Psoas muscle (tissue), 8 donors: Measurements from ENCODE around the gene ST3GAL2. TPM values are rescaled to one million over a fixed set of nuclear protein-coding genes. Genes with fewer than 3 reads are reported as not detected.
A peak's percentile ranks its signal among the peaks of the same experiment; 100 is the strongest.

ENCODE experiments used
- ATAC-seq, 4 donors: fragments of 200-7000 bp; cut with Tn5 transposase; one replicate each; pipeline ENCODE4 v1.9.1; 2020; ENCODE audit warnings: moderate library complexity in 3 of 4, mild to moderate bottlenecking in 2 of 4
- DNase-seq, 2 donors: peaks; one replicate each; pipeline ENCODE4 v3.0.0-alpha.2; 2020
- H3K27ac ChIP-seq: fragments of 200-600 bp; one replicate; pipeline ENCODE4 v1.8.0; 2022
- H3K27me3 ChIP-seq, 3 donors: fragments of 200-600 bp in 1 of 3; one replicate each; pipeline versions ENCODE4 v1.6.1 to v1.8.0; 2013 to 2022; ENCODE audit warnings: low read length in 2 of 3, mild to moderate bottlenecking in 2 of 3, moderate library complexity in 1 of 3; ENCODE audit not compliant: insufficient read depth in 3 of 3
- H3K36me3 ChIP-seq, 2 donors: fragments of 200-600 bp in 1 of 2; one replicate each; pipeline versions ENCODE4 v1.6.1 to v1.8.0; 2013 to 2022; ENCODE audit warnings: low read depth in 1 of 2, mild to moderate bottlenecking in 1 of 2, moderate library complexity in 1 of 2; ENCODE audit not compliant: insufficient read depth in 1 of 2
- H3K4me1 ChIP-seq: fragments of 200-600 bp; one replicate; pipeline ENCODE4 v1.8.0; 2022
- H3K4me3 ChIP-seq: fragments of 200-600 bp; one replicate; pipeline ENCODE4 v1.8.0; 2022; ENCODE audit warnings: mild to moderate bottlenecking
- H3K9me3 ChIP-seq: fragments of 200-600 bp; one replicate; pipeline ENCODE4 v1.8.0; 2022
- CTCF ChIP-seq: fragments of 200-600 bp; IDR thresholded peaks from one replicate; pipeline ENCODE4 v1.8.0; 2022; ENCODE audit warnings: antibody characterized with exemption
- WGBS, 3 donors: extraction: QIAGEN DNeasy Blood & Tissue Kit; methylation state at CpG; one replicate each; pipeline versions ENCODE4 v1.1.6 to v1.1.7; 2013; 5-methylcytosine and 5-hydroxymethylcytosine counted together
- intact Hi-C, 2 donors: fragments of 100-400 bp; cut with DNase I; formaldehyde crosslinking; loops; one replicate each; pipeline versions ENCODE4 v1.11.0 to v1.14.2; 2022
- polyA plus RNA-seq, 3 donors: library from polyadenylated mRNA; stranded (reverse); fragments of 200-250 nt; gene quantifications; one replicate each; pipeline ENCODE4 v1.2.3, GENCODE V29; 2013
- total RNA-seq, 4 donors: library from RNA; stranded (reverse); fragmentation: NEBNext Ultra II Directional in 2 of 4; extraction: Animal tissue kit (Norgen Biotek cat#: 25700) in 2 of 4; gene quantifications; one replicate each; pipeline versions ENCODE4 v1.2.1 to v1.2.4, GENCODE V29; 2021 to 2023
- donor health status: healthy with polysubstance abuse.
- donor health status: DM: no; HTN: no; CAD: no; lungs with moderate emphysema.
- donor health status: Bipolar disorder and iron deficiency.
- donor health status: healthy.
- donor health status: DM: yes; HTN: yes; CAD: no.
- donor health status: DM: no; HTN: no; CAD: no.
- donor health status: DM: no; HTN: no; CAD: no.
- donor health status: DM: yes; HTN: yes; CAD: no.

The ST3GAL2 gene
- total and polyA plus RNA-seq, 7 donors: 7.0 to 33.0 (median 19.8) TPM

DNA sequence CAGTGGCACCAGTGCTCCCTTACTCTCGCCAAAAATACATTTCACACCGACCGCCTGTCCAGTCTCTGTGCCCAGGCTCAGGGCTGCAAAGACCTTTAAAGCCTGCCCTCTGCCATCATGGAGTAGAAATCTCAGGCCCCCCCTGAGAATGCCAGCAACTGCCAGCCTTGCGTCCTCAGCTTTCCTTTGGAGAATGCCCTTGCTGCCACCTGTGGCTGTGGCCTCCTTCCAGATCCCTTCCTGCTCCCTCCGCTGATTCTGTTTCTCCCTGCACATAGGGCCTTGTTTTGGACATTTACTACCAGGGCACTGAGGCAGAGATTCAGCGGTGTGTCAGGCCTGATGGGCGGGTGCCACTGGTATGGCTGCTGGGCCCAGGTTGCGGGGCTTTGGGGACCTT, 28.7 kb upstream of the ST3GAL2 start:
- TF ChIP-seq CTCF: no peak
- 41 to 65% (median 46%) methylated on average over 8 of the region's 8 CpGs for WGBS, 3 donors
- intact Hi-C loops: loop anchor here in 1 of 2 donors (5.0 kb wide), 1 partner anchor 35 kb away; no protein-coding TSS in a partner anchor

GRCh38 chr16:70467113-70467512, 28.2 kb upstream of the ST3GAL2 start:
- Histone ChIP-seq H3K4me3 (no peak overlapping the region), H3K27ac (peak overlapping the region; percentile 67), H3K36me3 (peaks cover 0 to 40% of the 10 kb centered on the region in 2 donors), H3K9me3 (no peaks in the 10 kb centered on the region), H3K27me3 (no peaks in the 10 kb centered on the region), H3K4me1 (peaks cover 13% of the 10 kb centered on the region)
- intact Hi-C loops: loop anchor here in 1 of 2 donors (5.0 kb wide), 1 partner anchor 35 kb away; no protein-coding TSS in a partner anchor
- DNase-seq (no peak), ATAC-seq (peak in 2 of 4 donors; percentile 13 to 18)
- 77 to 88% (median 78%) methylated on average over 11 of the region's 11 CpGs for WGBS, 3 donors
- no peak for TF ChIP-seq CTCF

More for the DNA sequence above, 28.7 kb upstream of the ST3GAL2 start:
- no peaks in the 10 kb centered on the region for H3K9me3 ChIP-seq
- H3K27ac ChIP-seq: peak overlapping the region; percentile 67
- ATAC-seq: peak; percentile 37 to 70 (median 56)
- H3K4me3 ChIP-seq: no peak overlapping the region
- H3K27me3 ChIP-seq: no peaks in the 10 kb centered on the region
- no peak for DNase-seq
- H3K4me1 ChIP-seq: peaks cover 13% of the 10 kb centered on the region
- H3K36me3 ChIP-seq: peaks cover 0 to 40% of the 10 kb centered on the region in 2 donors

- no peak for DNase-seq
- WGBS, 3 donors: 76 to 81% (median 81%) methylated on average over 7 of the region's 7 CpGs
- intact Hi-C loops: loop anchor here in 1 of 2 donors (5.0 kb wide), 1 partner anchor 34 kb away; no protein-coding TSS in a partner anchor
- peaks cover 13% of the 10 kb centered on the region for H3K4me1 ChIP-seq
- no peaks in the 10 kb centered on the region for H3K9me3 ChIP-seq
- TF ChIP-seq CTCF: no peak
- peak overlapping the region; percentile 67 for H3K27ac ChIP-seq
- H3K36me3 ChIP-seq: peaks cover 0 to 40% of the 10 kb centered on the region in 2 donors
- H3K27me3 ChIP-seq: no peaks in the 10 kb centered on the region
- no peak overlapping the region for H3K4me3 ChIP-seq
- no peak for ATAC-seq
Observed at GRCh38 chr16:70466805-70467076, 27.8 kb upstream of the ST3GAL2 start.

DNA sequence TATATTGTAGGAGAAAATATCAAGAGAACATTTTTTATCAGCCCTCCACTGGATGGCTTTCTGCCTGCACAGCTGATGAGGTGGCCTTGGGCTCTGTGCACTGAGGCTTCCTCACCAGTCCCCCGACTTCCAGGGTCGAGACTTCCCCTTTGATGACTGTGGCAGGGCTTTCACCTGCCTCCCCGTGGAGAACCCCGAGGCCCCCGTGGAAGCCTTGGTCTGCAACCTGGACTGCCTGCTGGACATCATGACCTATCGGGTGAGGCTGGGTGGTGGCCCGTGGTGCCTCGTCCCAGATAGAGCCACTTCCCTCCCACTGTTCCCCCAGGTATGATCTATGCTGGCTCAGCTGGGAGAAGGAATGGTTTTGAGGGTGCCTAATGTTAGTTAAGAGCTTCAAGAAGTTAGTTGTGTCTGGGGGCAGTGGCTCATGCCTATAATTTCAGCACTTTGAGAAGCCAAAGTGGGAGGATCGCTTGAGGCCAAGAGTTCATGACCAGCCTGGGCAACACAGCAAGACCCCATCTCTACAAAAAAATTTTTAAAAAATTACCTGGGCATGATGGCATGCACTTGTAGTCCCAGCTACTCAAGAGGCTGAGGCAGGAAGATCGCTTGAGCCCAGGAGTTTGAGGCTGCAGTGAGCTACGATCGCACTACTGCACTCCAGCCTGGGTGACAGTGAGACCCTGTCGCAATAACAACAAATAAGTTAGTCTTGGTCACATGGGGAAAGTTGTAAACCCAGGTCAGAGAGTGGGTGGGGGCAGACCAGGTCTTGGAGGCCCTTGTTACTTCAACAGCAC, 27.3 kb upstream of the ST3GAL2 start:
- intact Hi-C loops: loop anchor here in 1 of 2 donors (5.0 kb wide), 1 partner anchor 34 kb away; no protein-coding TSS in a partner anchor
- TF ChIP-seq CTCF: no peak
- H3K27me3 ChIP-seq: no peaks in the 10 kb centered on the region
- 88 to 91% (median 91%) methylated on average over 13 of the region's 13 CpGs for WGBS, 3 donors
- ATAC-seq: no peak
- DNase-seq: no peak
- H3K9me3 ChIP-seq: no peaks in the 10 kb centered on the region
- peaks cover 18% of the 10 kb centered on the region for H3K4me1 ChIP-seq
- peaks cover 0 to 40% of the 10 kb centered on the region in 2 donors for H3K36me3 ChIP-seq
- no peak overlapping the region for H3K4me3 ChIP-seq
- no peak overlapping the region for H3K27ac ChIP-seq
